Measurements from ENCODE around the gene SUPT6H. TPM values are rescaled to one million over a fixed set of nuclear protein-coding genes. Genes with fewer than 3 reads are reported as not detected.

Gene SUPT6H
- total RNA-seq, 1 donor from 2014 or later, result 29.9 TPM

DNA sequence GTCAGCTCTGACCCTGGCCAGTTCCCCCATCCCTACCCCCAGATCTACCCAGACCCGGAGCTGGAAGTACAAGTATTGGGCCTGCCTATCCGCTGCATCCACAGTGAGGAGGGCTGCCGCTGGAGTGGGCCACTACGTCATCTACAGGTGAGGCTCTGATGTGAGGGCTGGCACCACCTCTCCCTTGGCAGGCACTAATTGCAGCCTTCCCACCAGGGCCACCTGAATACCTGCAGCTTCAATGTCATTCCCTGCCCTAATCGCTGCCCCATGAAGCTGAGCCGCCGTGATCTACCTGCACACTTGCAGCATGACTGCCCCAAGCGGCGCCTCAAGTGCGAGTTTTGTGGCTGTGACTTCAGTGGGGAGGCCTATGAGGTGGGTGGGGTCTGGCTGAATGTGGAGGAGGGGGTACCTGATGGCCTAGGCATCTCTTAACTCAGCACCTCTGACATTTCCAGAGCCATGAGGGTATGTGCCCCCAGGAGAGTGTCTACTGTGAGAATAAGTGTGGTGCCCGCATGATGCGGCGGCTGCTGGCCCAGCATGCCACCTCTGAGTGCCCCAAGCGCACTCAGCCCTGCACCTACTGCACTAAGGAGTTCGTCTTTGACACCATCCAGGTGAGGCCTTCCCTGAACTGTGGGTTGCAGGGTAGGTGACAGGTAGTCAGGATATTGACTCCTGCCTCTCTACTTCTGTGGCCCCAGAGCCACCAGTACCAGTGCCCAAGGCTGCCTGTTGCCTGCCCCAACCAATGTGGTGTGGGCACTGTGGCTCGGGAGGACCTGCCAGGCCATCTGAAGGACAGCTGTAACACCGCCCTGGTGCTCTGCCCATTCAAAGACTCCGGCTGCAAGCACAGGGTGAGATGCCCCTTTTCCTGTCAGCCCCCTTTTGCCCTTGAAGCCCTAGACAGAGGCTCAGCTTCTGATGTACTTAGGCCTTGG is 86.1 kb downstream of the SUPT6H start:
- Histone ChIP-seq H2AFZ (replicated peaks) (no peak overlapping the region), H3K9ac (no peak overlapping the region), H3K9me3 (ENCODE audit: low read depth) (no peaks in the 10 kb centered on the region), H3K27me3 (no peaks in the 10 kb centered on the region), H3K4me3 (no peak overlapping the region), H4K20me1 (ENCODE audit: low read depth) (peaks cover 68% of the 10 kb centered on the region), H3K4me2 (no peak overlapping the region), H3K4me1 (peaks cover 16% of the 10 kb centered on the region), H3K36me3 (peaks cover 7% of the 10 kb centered on the region), H3F3A (ENCODE audit: low read depth) (peaks cover 90% of the 10 kb centered on the region), H3K79me2 (ENCODE audit: low read depth) (peaks cover 57% of the 10 kb centered on the region), H3K27ac (no peak overlapping the region)
- Mint-ChIP-seq H3K27ac (no peak overlapping the region), H3K36me3 (peaks cover 9% of the 10 kb centered on the region), H3K27me3 (ENCODE audit: insufficient read depth, low read depth) (peaks cover 2% of the 10 kb centered on the region), H3K9me3 (no peaks in the 10 kb centered on the region), H3K4me3 (peak overlapping the region; percentile 62), H3K4me1 (peaks cover 29% of the 10 kb centered on the region)
- TF ChIP-seq CTCF (IDR thresholded peaks at IDR 0.05), result no peak
- TF ChIP-seq EZH2phosphoT487 (IDR thresholded peaks at IDR 0.05), result no peak
- no peak for TF ChIP-seq EZH2 (IDR thresholded peaks at IDR 0.05)
- DNase-seq (ENCODE audit: low spot score), result no peak

DNA sequence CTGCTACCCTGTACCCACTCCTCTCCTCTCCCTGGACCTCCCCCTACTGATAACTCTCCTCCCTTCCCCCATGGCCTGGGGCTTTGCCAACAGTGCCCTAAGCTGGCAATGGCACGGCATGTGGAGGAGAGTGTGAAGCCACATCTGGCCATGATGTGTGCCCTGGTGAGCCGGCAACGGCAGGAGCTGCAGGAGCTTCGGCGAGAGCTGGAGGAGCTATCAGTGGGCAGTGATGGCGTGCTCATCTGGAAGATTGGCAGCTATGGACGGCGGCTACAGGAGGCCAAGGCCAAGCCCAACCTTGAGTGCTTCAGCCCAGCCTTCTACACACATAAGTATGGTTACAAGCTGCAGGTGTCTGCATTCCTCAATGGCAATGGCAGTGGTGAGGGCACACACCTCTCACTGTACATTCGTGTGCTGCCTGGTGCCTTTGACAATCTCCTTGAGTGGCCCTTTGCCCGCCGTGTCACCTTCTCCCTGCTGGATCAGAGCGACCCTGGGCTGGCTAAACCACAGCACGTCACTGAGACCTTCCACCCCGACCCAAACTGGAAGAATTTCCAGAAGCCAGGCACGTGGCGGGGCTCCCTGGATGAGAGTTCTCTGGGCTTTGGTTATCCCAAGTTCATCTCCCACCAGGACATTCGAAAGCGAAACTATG is 87.0 kb downstream of the SUPT6H start:
- DNase-seq (ENCODE audit: low spot score), result no peak
- Histone ChIP-seq H3K9me3 (ENCODE audit: low read depth) (no peaks in the 10 kb centered on the region), H3K79me2 (ENCODE audit: low read depth) (peaks cover 56% of the 10 kb centered on the region), H3K4me1 (peaks cover 16% of the 10 kb centered on the region), H3F3A (ENCODE audit: low read depth) (peaks cover 85% of the 10 kb centered on the region), H3K36me3 (peaks cover 7% of the 10 kb centered on the region), H3K4me3 (no peak overlapping the region), H3K4me2 (no peak overlapping the region), H3K27ac (no peak overlapping the region), H3K27me3 (no peaks in the 10 kb centered on the region), H4K20me1 (ENCODE audit: low read depth) (peaks cover 68% of the 10 kb centered on the region), H2AFZ (replicated peaks) (no peak overlapping the region), H3K9ac (no peak overlapping the region)
- H3K36me3 Mint-ChIP-seq, result peaks cover 9% of the 10 kb centered on the region
- H3K27ac Mint-ChIP-seq, result no peak overlapping the region
- H3K4me3 Mint-ChIP-seq, result peak overlapping the region; percentile 70
- no peaks in the 10 kb centered on the region for H3K9me3 Mint-ChIP-seq
- H3K4me1 Mint-ChIP-seq, result peaks cover 27% of the 10 kb centered on the region
- no peak for TF ChIP-seq CTCF (IDR thresholded peaks at IDR 0.05)
- no peak for TF ChIP-seq EZH2 (IDR thresholded peaks at IDR 0.05)
- no peak for TF ChIP-seq EZH2phosphoT487 (IDR thresholded peaks at IDR 0.05)
- peaks cover 2% of the 10 kb centered on the region for H3K27me3 Mint-ChIP-seq (ENCODE audit: insufficient read depth, low read depth)

- Histone ChIP-seq H3K36me3 (peaks cover 7% of the 10 kb centered on the region), H3F3A (ENCODE audit: low read depth) (peaks cover 81% of the 10 kb centered on the region), H3K9me3 (ENCODE audit: low read depth) (no peaks in the 10 kb centered on the region), H3K4me3 (no peak overlapping the region), H3K79me2 (ENCODE audit: low read depth) (peaks cover 49% of the 10 kb centered on the region), H3K9ac (no peak overlapping the region), H2AFZ (replicated peaks) (no peak overlapping the region), H3K4me2 (no peak overlapping the region), H4K20me1 (ENCODE audit: low read depth) (peaks cover 64% of the 10 kb centered on the region), H3K27ac (no peak overlapping the region), H3K4me1 (peaks cover 16% of the 10 kb centered on the region), H3K27me3 (no peaks in the 10 kb centered on the region)
- H3K4me3 Mint-ChIP-seq, result no peak overlapping the region
- peaks cover 27% of the 10 kb centered on the region for H3K4me1 Mint-ChIP-seq
- peaks cover 2% of the 10 kb centered on the region for H3K27me3 Mint-ChIP-seq (ENCODE audit: insufficient read depth, low read depth)
- H3K36me3 Mint-ChIP-seq, result peaks cover 9% of the 10 kb centered on the region
- no peak for TF ChIP-seq CTCF (IDR thresholded peaks at IDR 0.05)
- TF ChIP-seq EZH2phosphoT487 (IDR thresholded peaks at IDR 0.05), result no peak
- no peak for TF ChIP-seq EZH2 (IDR thresholded peaks at IDR 0.05)
- no peak for DNase-seq (ENCODE audit: low spot score)
- H3K9me3 Mint-ChIP-seq, result no peaks in the 10 kb centered on the region
- H3K27ac Mint-ChIP-seq, result no peak overlapping the region
Measured at GRCh38 chr17:28749516-28750177, 87.6 kb downstream of the SUPT6H start.

Measured in neural progenitor cell (in vitro differentiated cells).